Skeletal muscle satellite cell (primary cell): ENCODE data around the gene KCNAB1.

ENCODE experiments used
- H3K27me3 ChIP-seq: 2 replicates; pipeline ENCODE4 v1.7.0; 2013; ENCODE audit warnings: low read length; ENCODE audit not compliant: control insufficient read depth, insufficient read depth
- H3K36me3 ChIP-seq: 2 replicates; pipeline ENCODE4 v1.7.0; 2013; ENCODE audit warnings: mild to moderate bottlenecking, control low read depth, low read length; ENCODE audit not compliant: insufficient read depth
- H3K4me1 ChIP-seq: 2 replicates; pipeline ENCODE4 v1.7.0; 2013; ENCODE audit warnings: low read length; ENCODE audit not compliant: control insufficient read depth, insufficient read depth
- H3K4me2 ChIP-seq: 2 replicates; pipeline ENCODE4 v1.7.0; 2013; ENCODE audit warnings: mild to moderate bottlenecking, low read length
- H3K4me3 ChIP-seq: 2 replicates; pipeline ENCODE4 v1.7.0; 2013; ENCODE audit warnings: low read length
- H3K9ac ChIP-seq: 2 replicates; pipeline ENCODE4 v1.7.0; 2013; ENCODE audit warnings: mild to moderate bottlenecking, low read depth, low read length, moderate library complexity
- H3K9me3 ChIP-seq: replicated peaks from 2 replicates; pipeline ENCODE4 v1.7.0; 2013; ENCODE audit warnings: mild to moderate bottlenecking, control low read depth, low read length

Gene KCNAB1

GRCh38 chr3:156576651-156577348 is 456.4 kb downstream of the KCNAB1 start:
- Histone ChIP-seq H3K9me3 (no peaks in the 10 kb centered on the region), H3K9ac (no peak overlapping the region), H3K4me1 (peaks cover 4% of the 10 kb centered on the region), H3K36me3 (no peaks in the 10 kb centered on the region), H3K27me3 (no peaks in the 10 kb centered on the region), H3K4me3 (no peak overlapping the region), H3K4me2 (no peak overlapping the region)

- Histone ChIP-seq H3K9me3 (no peaks in the 10 kb centered on the region), H3K4me1 (peaks cover 4% of the 10 kb centered on the region), H3K27me3 (no peaks in the 10 kb centered on the region), H3K4me2 (no peak overlapping the region), H3K4me3 (no peak overlapping the region), H3K9ac (no peak overlapping the region), H3K36me3 (no peaks in the 10 kb centered on the region)
These were observed 457.4 kb downstream of the KCNAB1 start for GRCh38 chr3:156577736-156578135.

- Histone ChIP-seq H3K9ac (no peak overlapping the region), H3K4me2 (no peak overlapping the region), H3K27me3 (no peaks in the 10 kb centered on the region), H3K9me3 (no peaks in the 10 kb centered on the region), H3K36me3 (no peaks in the 10 kb centered on the region), H3K4me1 (peaks cover 4% of the 10 kb centered on the region), H3K4me3 (no peak overlapping the region)
These were observed 459.1 kb downstream of the KCNAB1 start for GRCh38 chr3:156579427-156579851.

DNA sequence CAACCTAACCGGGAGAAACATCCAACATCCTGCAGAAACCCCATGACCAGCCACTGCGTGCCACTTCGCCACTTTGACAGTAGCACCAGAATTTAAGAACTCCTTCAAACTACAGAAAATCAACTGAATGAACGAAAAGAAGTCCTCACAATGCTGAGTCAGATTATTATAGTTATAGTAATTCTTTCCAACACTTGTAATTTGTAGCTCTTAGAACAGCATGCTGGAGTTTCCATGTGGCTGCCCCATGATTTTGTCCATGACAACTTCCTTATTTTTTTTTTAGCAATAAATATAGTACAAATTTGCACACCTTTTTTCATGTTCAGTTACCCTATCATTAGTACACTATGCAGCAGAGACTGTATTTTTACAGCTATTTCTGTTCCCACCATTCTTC is 460.7 kb downstream of the KCNAB1 start:
- no peaks in the 10 kb centered on the region for H3K9me3 ChIP-seq
- no peak overlapping the region for H3K4me2 ChIP-seq
- H3K9ac ChIP-seq, result no peak overlapping the region
- peaks cover 4% of the 10 kb centered on the region for H3K4me1 ChIP-seq
- H3K4me3 ChIP-seq, result no peak overlapping the region
- H3K36me3 ChIP-seq, result no peaks in the 10 kb centered on the region
- H3K27me3 ChIP-seq, result no peaks in the 10 kb centered on the region

DNA sequence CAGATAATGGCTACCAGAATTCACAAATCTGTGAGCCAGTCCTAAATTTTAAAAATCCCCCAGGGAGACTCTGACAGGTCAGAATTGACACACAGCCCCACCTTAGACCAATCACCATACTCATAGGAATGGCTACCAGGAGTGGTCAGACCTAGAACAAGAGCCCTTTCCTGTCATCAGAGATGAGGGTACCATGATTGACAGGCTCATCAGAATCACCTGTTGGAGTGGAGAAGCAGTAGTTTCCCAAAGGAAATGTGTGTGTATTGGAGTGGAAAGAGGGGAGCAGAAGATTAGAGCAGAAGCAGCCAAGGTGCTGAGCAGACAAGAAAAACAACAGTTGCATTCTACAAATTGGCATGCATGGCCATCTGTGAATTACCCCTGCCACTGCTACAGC is 461.6 kb downstream of the KCNAB1 start:
- no peaks in the 10 kb centered on the region for H3K36me3 ChIP-seq
- no peak overlapping the region for H3K4me3 ChIP-seq
- no peaks in the 10 kb centered on the region for H3K9me3 ChIP-seq
- H3K27me3 ChIP-seq, result no peaks in the 10 kb centered on the region
- H3K9ac ChIP-seq, result no peak overlapping the region
- H3K4me2 ChIP-seq, result no peak overlapping the region
- peaks cover 4% of the 10 kb centered on the region for H3K4me1 ChIP-seq

DNA sequence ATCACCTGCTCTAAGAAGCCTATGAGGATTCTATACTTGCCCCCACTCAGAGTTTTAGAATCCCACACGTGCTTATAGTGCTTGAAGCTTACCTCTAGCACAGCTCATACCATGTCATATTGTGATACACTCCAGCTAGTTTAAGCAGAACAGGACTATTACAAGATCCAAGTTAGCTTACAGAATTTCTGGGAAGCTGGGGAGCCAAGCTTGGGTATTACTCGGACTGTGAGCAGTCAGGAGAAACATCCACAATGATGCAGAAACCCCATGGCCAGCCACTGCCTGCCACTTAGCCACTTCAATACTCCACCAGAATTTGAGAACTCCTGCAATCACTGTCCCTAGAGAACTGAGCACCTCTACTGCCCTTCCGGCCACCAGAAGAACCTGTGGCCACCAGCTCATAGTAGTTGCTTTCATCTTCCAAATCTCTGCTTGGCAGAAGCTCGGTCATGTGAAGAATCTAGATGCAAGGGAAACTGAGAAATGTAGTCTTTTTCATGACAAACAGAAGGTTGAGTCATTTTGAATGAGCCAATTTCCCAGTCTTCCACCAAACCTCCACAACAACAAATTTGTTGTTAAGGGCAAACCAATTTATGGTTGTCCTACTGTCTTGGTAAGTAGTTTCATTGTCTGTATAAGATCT is 462.3 kb downstream of the KCNAB1 start:
- Histone ChIP-seq H3K9me3 (no peaks in the 10 kb centered on the region), H3K4me3 (no peak overlapping the region), H3K4me1 (no peaks in the 10 kb centered on the region), H3K9ac (no peak overlapping the region), H3K36me3 (no peaks in the 10 kb centered on the region), H3K27me3 (no peaks in the 10 kb centered on the region), H3K4me2 (no peak overlapping the region)

DNA sequence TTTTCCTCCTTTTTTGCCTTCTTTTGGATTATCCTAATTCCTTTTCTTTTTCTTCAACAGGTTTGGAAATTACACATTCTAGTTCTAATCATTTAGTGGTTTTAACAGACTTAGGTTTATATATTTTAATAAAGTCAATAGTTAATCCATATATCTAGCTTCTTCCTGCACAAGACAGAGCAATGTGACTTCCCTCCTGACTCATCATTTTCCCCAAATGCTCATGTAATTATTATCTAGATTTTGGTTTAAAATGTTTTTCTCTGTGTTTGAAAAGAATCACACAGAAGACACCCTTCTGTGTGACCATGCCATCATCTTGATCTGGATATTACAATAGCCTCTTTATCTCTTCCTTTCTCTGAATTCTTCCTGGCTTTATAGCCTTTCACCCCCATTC is 463.1 kb downstream of the KCNAB1 start:
- no peak overlapping the region for H3K4me2 ChIP-seq
- no peaks in the 10 kb centered on the region for H3K36me3 ChIP-seq
- no peak overlapping the region for H3K9ac ChIP-seq
- no peaks in the 10 kb centered on the region for H3K4me1 ChIP-seq
- H3K9me3 ChIP-seq, result no peaks in the 10 kb centered on the region
- H3K27me3 ChIP-seq, result no peaks in the 10 kb centered on the region
- no peak overlapping the region for H3K4me3 ChIP-seq

DNA sequence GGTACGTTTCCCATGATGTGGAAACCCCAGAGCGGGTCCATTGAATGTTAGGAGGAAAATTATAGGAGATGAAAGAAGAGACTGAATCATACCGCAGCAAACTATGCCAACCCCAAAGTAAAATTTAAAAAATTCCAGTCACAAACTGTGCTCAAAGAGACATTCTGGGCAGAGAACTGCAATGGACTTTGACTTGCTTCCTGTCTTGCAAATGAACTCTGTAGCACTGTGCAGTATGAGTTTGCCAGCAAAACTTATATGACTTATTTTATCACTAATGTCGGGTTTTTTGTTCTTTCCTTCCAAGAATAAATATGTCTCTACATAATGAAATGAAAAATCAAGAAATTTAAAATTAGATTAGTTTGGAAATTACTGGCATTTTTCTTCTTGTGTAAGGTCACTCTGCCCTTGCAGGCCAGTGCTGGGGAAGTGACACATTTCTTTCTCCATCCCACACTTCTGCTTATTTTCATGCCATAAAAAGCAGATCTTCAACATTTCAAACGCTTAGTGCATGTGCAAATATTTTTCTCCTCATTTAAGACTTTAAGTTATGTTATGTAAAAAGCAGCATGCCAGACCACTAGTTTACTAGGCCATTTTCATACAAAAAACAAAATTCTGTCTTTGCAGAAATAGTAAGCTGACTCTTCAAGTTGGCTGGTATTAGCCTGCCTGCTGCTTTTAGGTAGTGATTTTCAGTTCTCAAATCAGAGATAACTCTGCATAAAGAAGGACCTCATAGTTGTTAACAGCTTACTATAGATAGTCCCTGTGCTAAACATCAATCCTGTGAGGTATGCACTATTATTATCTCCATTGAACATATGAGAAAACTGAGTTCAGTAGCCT is 466.8 kb downstream of the KCNAB1 start:
- no peaks in the 10 kb centered on the region for H3K9me3 ChIP-seq
- H3K27me3 ChIP-seq, result no peaks in the 10 kb centered on the region
- no peak overlapping the region for H3K4me2 ChIP-seq
- H3K4me3 ChIP-seq, result no peak overlapping the region
- no peak overlapping the region for H3K9ac ChIP-seq
- no peaks in the 10 kb centered on the region for H3K36me3 ChIP-seq
- no peaks in the 10 kb centered on the region for H3K4me1 ChIP-seq

- H3K36me3 ChIP-seq, result no peaks in the 10 kb centered on the region
- H3K27me3 ChIP-seq, result no peaks in the 10 kb centered on the region
- no peak overlapping the region for H3K4me2 ChIP-seq
- H3K9me3 ChIP-seq, result no peaks in the 10 kb centered on the region
- no peak overlapping the region for H3K4me3 ChIP-seq
- no peak overlapping the region for H3K9ac ChIP-seq
- H3K4me1 ChIP-seq, result no peaks in the 10 kb centered on the region
These were observed 467.3 kb downstream of the KCNAB1 start for GRCh38 chr3:156587760-156588069.
